Astrocyte (in vitro differentiated cells and primary cell): ENCODE results near the gene HOXA6. TPM values are rescaled to one million over a fixed set of nuclear protein-coding genes. Genes with fewer than 3 reads are reported as not detected.
A peak's percentile ranks its signal among the peaks of the same experiment; 100 is the strongest.

Experiments used
- DNase-seq: peaks from one replicate; pipeline ENCODE4 v3.0.0-alpha.2; 2010; ENCODE audit warnings: low read depth
- FAIRE-seq: peaks from 2 replicates; lab custom pipeline; 2011; peaks lifted over from hg19 to GRCh38; lab: Jason Lieb, UNC
- H2AFZ ChIP-seq: 2 replicates; pipeline ENCODE4 v1.6.0; 2012; ENCODE audit warnings: low read depth, low read length, inconsistent platforms
- H3K27ac ChIP-seq: 2 replicates; pipeline ENCODE4 v1.5.1; 2011; ENCODE audit warnings: low read depth, low read length, inconsistent platforms
- H3K27me3 ChIP-seq: 2 replicates; pipeline ENCODE4 v1.6.0; 2011; ENCODE audit warnings: low read length, inconsistent platforms; ENCODE audit not compliant: insufficient read depth
- H3K36me3 ChIP-seq: 2 replicates; pipeline ENCODE4 v1.5.1; 2011; ENCODE audit warnings: low read length, inconsistent platforms; ENCODE audit not compliant: insufficient read depth
- H3K4me1 ChIP-seq: 2 replicates; pipeline ENCODE4 v1.5.1; 2011; ENCODE audit warnings: low read length, inconsistent platforms; ENCODE audit not compliant: insufficient read depth
- H3K4me2 ChIP-seq: 2 replicates; pipeline ENCODE4 v1.6.0; 2012; ENCODE audit warnings: low read length, inconsistent platforms
- H3K4me3 ChIP-seq: 2 replicates; pipeline ENCODE4 v1.5.1; 2011; ENCODE audit warnings: low read depth, mild to moderate bottlenecking, low read length, inconsistent platforms; ENCODE audit not compliant: insufficient read depth
- H3K79me2 ChIP-seq: 2 replicates; pipeline ENCODE4 v1.6.0; 2012; ENCODE audit warnings: mild to moderate bottlenecking, low read length, inconsistent platforms; ENCODE audit not compliant: insufficient read depth
- H3K9ac ChIP-seq: 2 replicates; pipeline ENCODE4 v1.6.0; 2012; ENCODE audit warnings: mild to moderate bottlenecking, low read length, inconsistent platforms
- H3K9me3 ChIP-seq: 2 replicates; pipeline ENCODE4 v1.5.1; 2012; ENCODE audit warnings: low read depth, mild to moderate bottlenecking, low read length, inconsistent platforms; ENCODE audit not compliant: insufficient read depth
- H4K20me1 ChIP-seq: 2 replicates; pipeline ENCODE4 v1.6.0; 2012; ENCODE audit warnings: low read length, inconsistent platforms; ENCODE audit not compliant: insufficient read depth
- H3K27ac Mint-ChIP-seq: one replicate; pipeline ENCODE4 v1.8.0; 2021; ENCODE audit warnings: mild to moderate bottlenecking, mixed read lengths; ENCODE audit not compliant: unreplicated experiment
- H3K27me3 Mint-ChIP-seq: one replicate; pipeline ENCODE4 v1.8.0; 2021; ENCODE audit warnings: low read depth, mixed read lengths; ENCODE audit not compliant: unreplicated experiment
- H3K36me3 Mint-ChIP-seq: one replicate; pipeline ENCODE4 v1.8.0; 2021; ENCODE audit warnings: low read depth, mixed read lengths; ENCODE audit not compliant: unreplicated experiment
- H3K4me1 Mint-ChIP-seq: one replicate; pipeline ENCODE4 v1.8.0; 2021; ENCODE audit warnings: low read depth, mixed read lengths; ENCODE audit not compliant: unreplicated experiment
- H3K4me3 Mint-ChIP-seq: one replicate; pipeline ENCODE4 v1.8.0; 2021; ENCODE audit warnings: mild to moderate bottlenecking, moderate library complexity, mixed read lengths; ENCODE audit not compliant: unreplicated experiment
- H3K9me3 Mint-ChIP-seq: one replicate; pipeline ENCODE4 v1.8.0; 2021; ENCODE audit warnings: mild to moderate bottlenecking, mixed read lengths; ENCODE audit not compliant: unreplicated experiment
- EZH2 ChIP-seq: IDR thresholded peaks from 2 replicates; pipeline ENCODE4 v1.6.1; 2012; ENCODE audit warnings: mild to moderate bottlenecking, low read length, inconsistent platforms; ENCODE audit not compliant: insufficient read depth
- total RNA-seq: library from RNA; stranded (reverse); gene quantifications from 2 replicates; pipeline ENCODE4 v1.2.1, GENCODE V29; 2021
- TF ChIP-seq, protein P1 (sequence below): IDR thresholded peaks from 2 replicates; pipeline ENCODE4 v1.5.1; 2011; ENCODE audit warnings: low read depth, mild to moderate bottlenecking, inconsistent platforms, low read length, moderate library complexity; ENCODE audit not compliant: insufficient read depth

Gene HOXA6
- total RNA-seq, 1 donor from 2014 or later = not detected

DNA sequence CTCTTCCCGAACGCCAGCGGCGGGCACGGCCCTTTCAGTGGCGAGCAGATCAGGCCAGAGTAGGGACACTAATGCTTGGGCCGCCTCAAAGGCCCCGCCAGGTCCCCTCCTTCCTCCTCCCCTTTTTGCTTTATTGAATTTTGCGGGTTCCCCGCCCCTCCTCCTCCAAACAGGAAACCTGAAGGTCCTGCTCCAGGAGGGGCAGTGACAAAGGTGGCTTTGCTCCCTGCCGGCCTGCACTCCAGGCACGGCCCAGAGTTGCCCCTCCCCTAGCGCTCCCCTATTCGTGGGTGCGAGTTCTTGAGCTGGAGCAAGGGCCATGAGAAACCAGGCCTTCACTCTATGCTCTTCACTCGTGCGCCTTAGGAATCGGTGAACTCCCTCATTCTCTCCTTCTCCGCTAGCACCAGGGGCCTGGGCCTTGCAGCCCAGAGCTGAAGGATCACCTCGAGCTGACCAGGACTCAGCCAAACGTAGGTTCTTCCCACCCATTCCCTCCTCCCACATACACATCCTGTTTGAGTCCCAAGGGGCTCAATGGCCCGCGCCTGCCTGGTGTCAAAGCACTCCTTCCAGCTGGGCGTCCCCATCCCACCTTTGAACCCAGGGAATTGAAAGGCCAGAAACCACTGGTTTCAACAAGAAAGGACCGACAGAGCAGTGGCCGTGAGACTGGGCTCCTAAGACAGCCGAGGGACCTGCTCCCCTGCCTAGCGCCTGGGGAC, 619 bp upstream of the HOXA6 start:
- H3K27me3 ChIP-seq = peaks cover 95% of the 10 kb centered on the region
- H2AFZ ChIP-seq = no peak overlapping the region
- no peaks in the 10 kb centered on the region for H3K36me3 Mint-ChIP-seq

DNA sequence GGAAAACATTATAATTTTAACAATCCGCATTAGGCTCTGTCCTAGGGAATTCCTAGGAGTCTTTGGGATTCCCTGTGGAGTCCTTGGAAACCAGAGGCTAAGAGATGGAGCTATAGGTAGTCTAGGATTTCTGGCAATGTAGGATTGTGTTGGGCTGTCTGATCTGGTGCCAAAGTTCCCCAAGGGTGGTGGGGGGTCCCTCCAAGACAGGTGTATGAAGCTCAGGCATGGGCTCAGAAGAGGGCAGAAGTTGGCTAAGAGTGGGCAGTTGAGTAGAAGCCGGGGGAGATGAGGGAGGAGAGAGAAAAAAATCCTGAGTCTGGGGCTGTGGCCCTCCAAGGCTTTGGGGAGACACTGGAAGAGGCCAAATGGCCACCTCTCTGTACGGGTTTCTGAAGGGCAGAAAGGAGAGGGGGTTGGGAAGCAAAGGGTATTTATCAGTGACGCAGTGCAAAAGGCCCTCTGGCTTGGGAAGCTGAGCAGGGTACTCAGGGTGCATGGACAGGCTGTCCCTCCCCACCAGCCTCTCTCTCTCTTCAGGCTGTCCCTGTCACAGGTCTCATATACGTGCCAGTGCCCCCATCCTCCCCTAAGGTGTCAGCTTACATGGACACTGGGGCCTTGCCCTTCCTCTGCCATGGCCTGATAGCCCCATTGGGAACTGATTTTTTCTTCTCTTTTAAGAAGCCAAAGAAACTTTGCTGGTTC, 929 bp downstream of the HOXA6 start:
- H3K27me3 Mint-ChIP-seq = peaks cover 86% of the 10 kb centered on the region
- H4K20me1 ChIP-seq = peaks cover 2% of the 10 kb centered on the region
- TF ChIP-seq, protein P1, sequence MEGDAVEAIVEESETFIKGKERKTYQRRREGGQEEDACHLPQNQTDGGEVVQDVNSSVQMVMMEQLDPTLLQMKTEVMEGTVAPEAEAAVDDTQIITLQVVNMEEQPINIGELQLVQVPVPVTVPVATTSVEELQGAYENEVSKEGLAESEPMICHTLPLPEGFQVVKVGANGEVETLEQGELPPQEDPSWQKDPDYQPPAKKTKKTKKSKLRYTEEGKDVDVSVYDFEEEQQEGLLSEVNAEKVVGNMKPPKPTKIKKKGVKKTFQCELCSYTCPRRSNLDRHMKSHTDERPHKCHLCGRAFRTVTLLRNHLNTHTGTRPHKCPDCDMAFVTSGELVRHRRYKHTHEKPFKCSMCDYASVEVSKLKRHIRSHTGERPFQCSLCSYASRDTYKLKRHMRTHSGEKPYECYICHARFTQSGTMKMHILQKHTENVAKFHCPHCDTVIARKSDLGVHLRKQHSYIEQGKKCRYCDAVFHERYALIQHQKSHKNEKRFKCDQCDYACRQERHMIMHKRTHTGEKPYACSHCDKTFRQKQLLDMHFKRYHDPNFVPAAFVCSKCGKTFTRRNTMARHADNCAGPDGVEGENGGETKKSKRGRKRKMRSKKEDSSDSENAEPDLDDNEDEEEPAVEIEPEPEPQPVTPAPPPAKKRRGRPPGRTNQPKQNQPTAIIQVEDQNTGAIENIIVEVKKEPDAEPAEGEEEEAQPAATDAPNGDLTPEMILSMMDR = no peak
- no peak for TF ChIP-seq EZH2
- no peak for FAIRE-seq
- peaks cover 18% of the 10 kb centered on the region for H3K9me3 ChIP-seq
- H3K27me3 ChIP-seq = peaks cover 94% of the 10 kb centered on the region
- no peaks in the 10 kb centered on the region for H3K79me2 ChIP-seq
- H3K27ac ChIP-seq = no peak overlapping the region
- DNase-seq = no peak
- no peaks in the 10 kb centered on the region for H3K4me1 Mint-ChIP-seq
- H3K9me3 Mint-ChIP-seq = peaks cover 56% of the 10 kb centered on the region
- H3K9ac ChIP-seq = no peak overlapping the region
- peaks cover under 1% of the 10 kb centered on the region for H3K36me3 Mint-ChIP-seq
- H3K27ac Mint-ChIP-seq = no peak overlapping the region
- no peaks in the 10 kb centered on the region for H3K36me3 ChIP-seq
- no peak overlapping the region for H3K4me2 ChIP-seq
- no peak overlapping the region for H3K4me3 ChIP-seq
- peaks cover 5% of the 10 kb centered on the region for H3K4me1 ChIP-seq
- H2AFZ ChIP-seq = no peak overlapping the region
- H3K4me3 Mint-ChIP-seq = no peak overlapping the region

More for the DNA sequence above, 619 bp upstream of the HOXA6 start:
- no peaks in the 10 kb centered on the region for H3K36me3 ChIP-seq
- H3K9me3 Mint-ChIP-seq = peaks cover 55% of the 10 kb centered on the region
- no peaks in the 10 kb centered on the region for H3K4me1 Mint-ChIP-seq
- no peak overlapping the region for H3K9ac ChIP-seq
- FAIRE-seq (no peak), DNase-seq (no peak)
- H3K27me3 Mint-ChIP-seq = peaks cover 82% of the 10 kb centered on the region
- peaks cover 2% of the 10 kb centered on the region for H4K20me1 ChIP-seq
- H3K79me2 ChIP-seq = no peaks in the 10 kb centered on the region
- H3K27ac ChIP-seq = no peak overlapping the region
- TF ChIP-seq, protein P1 = no peak
- TF ChIP-seq EZH2 = peak; percentile 62
- no peak overlapping the region for H3K27ac Mint-ChIP-seq
- H3K4me2 ChIP-seq = no peak overlapping the region
- H3K4me3 Mint-ChIP-seq = no peak overlapping the region
- peaks cover 22% of the 10 kb centered on the region for H3K9me3 ChIP-seq
- peaks cover 5% of the 10 kb centered on the region for H3K4me1 ChIP-seq
- H3K4me3 ChIP-seq = no peak overlapping the region
